ENCODE measurements around the gene SUPT3H.

DNA sequence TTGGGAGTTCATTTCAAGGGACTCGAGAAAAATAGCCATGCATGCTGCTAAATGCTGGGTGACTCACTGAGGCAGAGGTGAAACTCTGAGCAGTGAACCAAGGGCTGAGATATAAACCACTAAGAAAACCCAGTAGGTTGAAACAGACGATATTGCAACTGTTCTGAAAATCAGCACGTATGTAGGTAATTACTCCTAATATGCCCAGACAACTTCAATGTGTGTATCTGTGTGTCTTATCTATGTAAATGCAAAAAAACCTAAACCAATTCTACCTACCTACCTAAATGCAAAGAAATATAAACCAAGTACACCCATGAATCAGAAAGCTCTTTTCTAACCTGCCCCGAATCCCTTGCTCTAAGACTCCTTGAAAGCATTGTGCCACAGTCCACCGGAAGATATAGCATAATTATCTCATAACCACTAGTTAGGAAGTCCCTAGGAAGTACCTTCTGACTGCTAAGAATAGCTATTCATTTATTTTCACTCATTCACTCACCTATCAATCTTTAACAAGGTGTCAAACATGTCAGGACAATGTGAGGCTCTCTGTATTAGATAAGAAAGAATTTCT is 508.3 kb downstream of the SUPT3H start:
- TF ChIP-seq, protein P1, sequence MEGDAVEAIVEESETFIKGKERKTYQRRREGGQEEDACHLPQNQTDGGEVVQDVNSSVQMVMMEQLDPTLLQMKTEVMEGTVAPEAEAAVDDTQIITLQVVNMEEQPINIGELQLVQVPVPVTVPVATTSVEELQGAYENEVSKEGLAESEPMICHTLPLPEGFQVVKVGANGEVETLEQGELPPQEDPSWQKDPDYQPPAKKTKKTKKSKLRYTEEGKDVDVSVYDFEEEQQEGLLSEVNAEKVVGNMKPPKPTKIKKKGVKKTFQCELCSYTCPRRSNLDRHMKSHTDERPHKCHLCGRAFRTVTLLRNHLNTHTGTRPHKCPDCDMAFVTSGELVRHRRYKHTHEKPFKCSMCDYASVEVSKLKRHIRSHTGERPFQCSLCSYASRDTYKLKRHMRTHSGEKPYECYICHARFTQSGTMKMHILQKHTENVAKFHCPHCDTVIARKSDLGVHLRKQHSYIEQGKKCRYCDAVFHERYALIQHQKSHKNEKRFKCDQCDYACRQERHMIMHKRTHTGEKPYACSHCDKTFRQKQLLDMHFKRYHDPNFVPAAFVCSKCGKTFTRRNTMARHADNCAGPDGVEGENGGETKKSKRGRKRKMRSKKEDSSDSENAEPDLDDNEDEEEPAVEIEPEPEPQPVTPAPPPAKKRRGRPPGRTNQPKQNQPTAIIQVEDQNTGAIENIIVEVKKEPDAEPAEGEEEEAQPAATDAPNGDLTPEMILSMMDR (IDR thresholded peaks at IDR 0.05): no peak
- no peak for TF ChIP-seq POLR2A (IDR thresholded peaks at IDR 0.05)
